HUDEP-2 (cell line): ENCODE results near the gene MGARP.

Experiments used
- DNase-seq, 76 experiments: peaks; one replicate each; lab custom pipeline; 2025; ENCODE audit not compliant: unreplicated experiment in 76 of 76; lab: John Stamatoyannopoulos, UW

MGARP gene

DNA sequence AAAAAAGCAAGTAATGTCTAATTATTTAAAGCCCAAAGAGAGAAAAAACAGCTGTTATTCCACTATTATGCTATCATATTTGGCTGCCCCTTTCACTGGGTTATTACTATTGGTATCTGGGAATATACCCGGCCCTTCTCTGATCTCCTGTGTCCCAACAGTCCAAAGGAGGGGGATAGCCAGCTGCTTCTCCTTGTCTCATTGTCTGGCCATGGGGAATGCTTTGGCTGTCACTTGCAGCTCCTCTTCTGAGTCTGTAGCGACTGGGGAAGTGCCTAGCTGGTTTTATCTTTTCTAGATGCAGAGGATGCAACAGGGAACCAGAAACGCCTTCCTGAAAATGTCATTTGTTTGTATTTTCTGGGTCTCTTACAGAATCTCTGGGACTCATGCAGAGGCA is 33.9 kb downstream of the MGARP start:
- DNase-seq: no peak

GRCh38 chr4:139245590-139245989 is 34.4 kb downstream of the MGARP start:
- no peak for DNase-seq

GRCh38 chr4:139243448-139244365 is 36.3 kb downstream of the MGARP start:
- peak in 42 of 76 experiments; percentile 1 to 66 (median 28) for DNase-seq

DNA sequence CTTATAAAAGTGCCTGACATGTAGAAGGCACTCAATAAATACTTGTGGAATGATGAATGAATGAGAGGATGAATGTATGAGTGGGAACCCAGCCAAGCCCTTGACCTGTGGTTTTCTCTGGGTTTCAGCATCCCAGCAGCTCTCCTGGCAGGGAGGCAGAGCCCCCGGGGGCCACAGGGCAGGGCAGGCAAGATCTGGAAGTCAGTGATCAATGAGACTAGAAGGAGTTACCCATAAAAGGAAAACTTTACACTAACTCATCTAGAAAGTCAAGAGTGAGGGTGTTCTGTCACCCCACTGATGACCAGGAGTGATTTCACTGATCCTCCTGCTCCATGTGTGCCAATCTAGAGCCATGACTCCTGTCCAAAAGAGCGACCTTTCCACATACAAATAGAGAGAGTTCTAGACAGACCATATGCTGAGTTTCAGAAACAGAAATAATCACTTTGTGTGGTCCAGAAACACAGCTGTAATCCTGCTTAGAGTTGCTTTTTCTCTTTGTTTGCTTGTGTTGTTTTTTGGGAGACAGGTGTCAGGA is 37.4 kb downstream of the MGARP start:
- DNase-seq: no peak

- DNase-seq: no peak
These were observed 38.3 kb downstream of the MGARP start for GRCh38 chr4:139241784-139242151.

DNA sequence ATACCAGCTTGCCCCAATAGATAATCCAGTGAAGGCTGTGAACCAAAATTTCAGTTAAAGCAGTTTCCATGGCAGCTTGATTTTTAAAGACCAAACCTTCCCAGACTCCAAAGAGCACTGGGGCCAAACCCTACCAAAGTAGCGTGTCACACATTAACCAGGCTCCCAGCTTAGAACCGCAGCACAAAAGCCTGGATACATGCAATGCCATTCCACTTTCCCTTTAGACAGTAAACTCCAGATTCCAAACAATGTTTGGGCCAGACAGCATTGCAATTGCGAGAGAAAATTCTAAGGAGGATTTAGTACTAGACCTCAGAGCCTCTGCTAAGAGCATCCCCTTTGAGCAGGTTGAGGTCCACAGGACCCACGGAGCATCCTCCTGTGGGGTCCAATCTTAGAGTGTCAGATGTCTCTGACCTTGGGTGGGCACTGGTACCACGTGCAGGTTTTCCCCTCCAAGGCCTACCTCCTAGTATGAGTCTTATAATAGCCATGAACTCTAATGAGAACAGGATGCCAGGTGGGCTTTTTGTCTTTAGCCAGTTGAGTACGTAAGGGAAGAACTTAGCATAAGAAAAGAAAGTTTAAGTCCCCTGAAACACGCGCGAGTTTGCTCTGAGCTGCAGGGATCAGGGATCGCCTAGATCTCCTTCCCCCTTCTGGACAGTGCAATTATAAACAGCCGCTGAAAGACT is 38.8 kb downstream of the MGARP start:
- DNase-seq: no peak

DNA sequence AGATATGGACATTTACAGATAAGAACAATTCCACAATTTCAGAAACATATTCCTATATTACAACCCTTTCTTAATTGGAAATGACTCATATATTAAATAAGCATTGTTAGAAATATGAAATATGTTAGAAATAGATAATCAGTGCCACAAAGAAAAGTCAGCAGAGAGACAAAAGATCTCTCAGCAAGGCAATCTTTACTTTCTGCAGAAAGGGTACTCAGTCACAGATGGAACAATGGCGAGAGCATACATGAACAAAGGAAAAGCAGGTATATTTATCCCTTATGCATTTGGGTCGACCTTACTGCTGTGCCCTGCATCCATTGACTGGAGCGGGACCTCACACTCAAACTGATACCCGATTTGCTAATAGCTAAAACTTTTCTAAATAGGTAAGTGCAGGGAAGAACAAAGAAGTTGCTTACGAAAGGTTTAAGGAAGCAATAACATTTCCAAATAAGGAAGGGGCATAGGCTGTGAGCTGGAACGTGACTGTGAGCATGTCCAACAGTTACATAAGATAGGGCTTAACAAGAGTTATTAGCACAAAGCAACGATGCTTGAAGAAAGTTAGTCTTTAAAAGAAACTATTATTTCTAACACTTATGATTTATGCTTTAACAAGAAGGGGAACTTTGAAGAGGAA is 40.8 kb downstream of the MGARP start:
- DNase-seq: no peak

- DNase-seq: no peak
These were observed 45.8 kb downstream of the MGARP start for GRCh38 chr4:139234253-139234652.

GRCh38 chr4:139229534-139230039 is 50.4 kb downstream of the MGARP start:
- peak in 25 of 76 experiments; percentile 0 to 37 (median 17) for DNase-seq

DNA sequence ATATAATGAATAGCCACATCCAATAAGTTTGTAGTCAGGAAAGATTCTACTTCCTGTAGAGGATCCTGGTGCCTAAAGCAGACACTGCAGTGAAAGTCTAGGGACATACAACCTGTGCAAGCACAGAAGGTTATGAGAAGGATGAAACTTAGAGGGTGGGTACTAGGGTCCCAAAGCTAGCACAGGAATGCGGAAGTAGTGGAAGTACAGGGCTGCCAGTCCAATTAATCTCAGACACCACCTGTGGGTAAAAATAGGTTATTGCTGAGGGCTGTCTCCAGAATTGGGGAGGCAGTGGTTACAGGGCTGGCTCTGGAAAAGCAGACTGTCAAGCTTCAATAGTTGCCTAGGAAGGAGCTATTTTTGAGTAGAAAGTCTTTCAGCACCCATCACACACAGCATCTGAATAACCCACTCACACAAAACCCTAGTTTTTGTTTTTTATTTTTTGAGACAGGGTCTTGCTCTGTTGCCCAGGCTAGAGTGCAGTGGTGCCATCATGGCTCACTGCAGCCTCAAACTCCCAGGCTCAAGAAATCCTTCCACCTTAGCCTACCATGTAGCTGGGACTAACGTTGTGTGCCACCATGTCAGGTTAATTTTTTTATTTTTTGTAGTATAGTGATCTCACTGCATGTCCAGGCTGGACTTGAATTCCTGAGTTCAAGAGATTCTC is 52.2 kb downstream of the MGARP start:
- peak in 24 of 76 experiments; percentile 2 to 42 (median 16) for DNase-seq

DNA sequence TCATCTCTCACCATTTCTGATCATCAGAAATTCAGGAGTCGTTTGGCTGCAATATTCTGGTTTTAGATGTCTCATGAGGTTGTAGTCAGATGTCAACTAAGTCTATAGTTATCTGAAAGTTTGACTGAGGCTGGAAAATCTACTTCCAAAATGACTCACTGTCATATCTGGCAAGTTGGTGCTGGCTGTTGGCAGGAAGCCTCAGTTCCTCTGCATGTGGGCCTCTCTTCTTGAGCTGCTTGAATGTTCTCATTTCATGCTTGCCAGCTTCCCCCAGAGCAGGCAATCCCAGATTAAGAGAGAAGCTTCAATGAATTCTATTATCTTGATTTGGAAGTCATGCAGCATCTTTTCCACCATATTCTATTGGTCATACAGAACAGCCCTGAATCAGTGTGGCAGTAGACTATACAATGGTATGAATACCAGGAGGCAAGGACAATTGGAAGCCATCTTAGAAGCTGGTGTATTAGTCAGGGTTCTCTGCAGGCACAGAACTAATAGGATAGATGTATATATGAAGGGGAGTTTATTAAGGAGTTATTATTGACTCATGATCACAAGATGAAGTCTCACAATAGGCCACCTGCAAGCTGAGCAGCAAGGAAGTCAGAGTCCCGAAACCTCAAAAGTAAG is 56.2 kb downstream of the MGARP start:
- peak in 54 of 76 experiments; percentile 1 to 84 (median 30) for DNase-seq

- DNase-seq: no peak
These were observed 57.8 kb downstream of the MGARP start for GRCh38 chr4:139222215-139222614.

GRCh38 chr4:139221687-139222086 is 58.3 kb downstream of the MGARP start:
- no peak for DNase-seq

- no peak for DNase-seq
These were observed 60.5 kb downstream of the MGARP start for GRCh38 chr4:139219450-139220055.
